HepG2 (cell line): Measurements from ENCODE around the gene ARMH2.

Experiments used
- BCL6 ChIP-seq: IDR thresholded peaks from 2 replicates; pipeline ENCODE4 v1.6.1; 2016; ENCODE audit warnings: missing genetic modification reagents, missing compliant biosample characterization
- HMG20A ChIP-seq: IDR thresholded peaks from 2 replicates; pipeline ENCODE4 v1.6.1; 2016; ENCODE audit warnings: borderline replicate concordance
- NBN ChIP-seq: fragments of 450-650 bp; conservative IDR thresholded peaks from 2 replicates; pipeline ENCODE4 v1.6.1; 2017
- SIN3A ChIP-seq: IDR thresholded peaks from 2 replicates; pipeline ENCODE4 v1.6.1; 2011; ENCODE audit warnings: low read depth, mild to moderate bottlenecking, control low read depth, low read length, borderline replicate concordance
- SP2 ChIP-seq: sonication (generic); formaldehyde crosslinking; IDR thresholded peaks from 2 replicates; pipeline ENCODE4 v1.5.1; 2020; ENCODE audit warnings: mild to moderate bottlenecking, missing genetic modification reagents
- TCF7L2 ChIP-seq: IDR thresholded peaks from 2 replicates; pipeline ENCODE4 v1.6.1; 2011; ENCODE audit warnings: mild to moderate bottlenecking, low read depth, low read length, moderate library complexity
- ZNF124 ChIP-seq: sonication (generic); formaldehyde crosslinking; IDR thresholded peaks from 2 replicates; pipeline ENCODE4 v1.4.0; 2020; ENCODE audit warnings: missing genetic modification reagents
- TF ChIP-seq, protein P1 (sequence below): conservative IDR thresholded peaks from 2 replicates; pipeline ENCODE4 v1.6.1; 2018; ENCODE audit warnings: missing genetic modification reagents
- TF ChIP-seq, protein P2 (sequence below): sonication (generic); formaldehyde crosslinking; IDR thresholded peaks from 2 replicates; pipeline ENCODE4 v1.4.0; 2020; ENCODE audit warnings: missing genetic modification reagents, mild to moderate bottlenecking, borderline replicate concordance
- TF ChIP-seq, protein P3 (sequence below): sonication (generic); formaldehyde crosslinking; IDR thresholded peaks from 2 replicates; pipeline ENCODE4 v1.5.0; 2020; ENCODE audit warnings: mild to moderate bottlenecking, missing genetic modification reagents, moderate library complexity
- TF ChIP-seq, protein P4 (sequence below): sonication (generic); formaldehyde crosslinking; conservative IDR thresholded peaks from 2 replicates; pipeline ENCODE4 v1.4.0; 2020; ENCODE audit warnings: missing genetic modification reagents
- TF ChIP-seq, protein P5 (sequence below), 2 experiments: sonication (generic) in 1 of 2; formaldehyde crosslinking in 1 of 2; IDR thresholded peaks; 2 replicates each; pipeline versions ENCODE4 v1.5.1 to v1.6.1; 2011 to 2020; ENCODE audit warnings: borderline replicate concordance in 1 of 2, low read depth in 1 of 2, low read length in 1 of 2, mild to moderate bottlenecking in 1 of 2, missing genetic modification reagents in 1 of 2, moderate library complexity in 1 of 2

DNA sequence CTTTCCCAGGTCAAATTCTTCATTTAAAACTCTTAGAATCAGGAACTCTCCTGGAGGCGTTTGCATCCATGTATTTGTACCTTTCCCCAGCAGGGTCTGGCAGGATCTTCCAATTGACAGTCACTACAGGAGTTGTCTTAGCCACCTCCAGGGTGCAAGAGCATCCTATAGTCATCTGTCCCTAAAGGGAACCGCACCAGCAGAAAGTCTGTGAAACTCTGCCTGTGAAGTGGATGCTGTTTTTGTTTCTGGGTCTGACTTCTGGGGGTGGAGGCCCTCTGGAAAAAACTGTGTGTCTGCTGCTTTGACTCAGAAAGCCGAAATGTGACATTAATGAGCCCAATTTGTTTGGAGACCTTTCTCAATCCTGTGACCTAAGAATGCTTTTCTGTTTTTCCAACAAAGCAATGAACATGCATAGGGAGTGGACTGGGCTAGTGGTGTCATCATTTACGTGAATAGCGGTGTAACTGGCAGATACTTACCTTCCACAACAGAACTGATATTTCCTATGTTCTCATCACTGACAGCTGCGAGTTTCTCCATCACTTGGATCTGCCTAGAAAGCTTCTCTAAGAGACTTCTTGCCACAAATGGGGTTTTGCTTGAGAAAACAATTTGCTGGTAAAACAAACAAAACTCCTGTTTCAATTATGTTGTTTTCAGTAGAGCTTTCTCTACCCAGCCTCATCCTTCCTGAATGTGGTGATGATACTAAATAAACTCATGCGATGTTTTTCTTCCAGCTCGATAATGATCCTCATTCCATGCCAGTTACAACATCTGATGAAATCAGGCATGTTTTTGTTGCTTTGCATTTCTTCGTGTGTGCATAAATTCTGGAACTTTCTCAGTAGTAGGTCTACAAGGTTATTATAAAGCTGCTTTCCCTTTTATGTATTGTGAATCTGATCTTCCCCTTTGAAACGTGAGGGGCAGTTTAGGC lies 33.3 kb upstream of the ARMH2 start:
- no peak for TF ChIP-seq HMG20A
- TF ChIP-seq TCF7L2, result no peak
- TF ChIP-seq, protein P1, sequence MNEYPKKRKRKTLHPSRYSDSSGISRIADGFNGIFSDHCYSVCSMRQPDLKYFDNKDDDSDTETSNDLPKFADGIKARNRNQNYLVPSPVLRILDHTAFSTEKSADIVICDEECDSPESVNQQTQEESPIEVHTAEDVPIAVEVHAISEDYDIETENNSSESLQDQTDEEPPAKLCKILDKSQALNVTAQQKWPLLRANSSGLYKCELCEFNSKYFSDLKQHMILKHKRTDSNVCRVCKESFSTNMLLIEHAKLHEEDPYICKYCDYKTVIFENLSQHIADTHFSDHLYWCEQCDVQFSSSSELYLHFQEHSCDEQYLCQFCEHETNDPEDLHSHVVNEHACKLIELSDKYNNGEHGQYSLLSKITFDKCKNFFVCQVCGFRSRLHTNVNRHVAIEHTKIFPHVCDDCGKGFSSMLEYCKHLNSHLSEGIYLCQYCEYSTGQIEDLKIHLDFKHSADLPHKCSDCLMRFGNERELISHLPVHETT (CRISPR knock-in tag), result no peak
- TF ChIP-seq, protein P2, sequence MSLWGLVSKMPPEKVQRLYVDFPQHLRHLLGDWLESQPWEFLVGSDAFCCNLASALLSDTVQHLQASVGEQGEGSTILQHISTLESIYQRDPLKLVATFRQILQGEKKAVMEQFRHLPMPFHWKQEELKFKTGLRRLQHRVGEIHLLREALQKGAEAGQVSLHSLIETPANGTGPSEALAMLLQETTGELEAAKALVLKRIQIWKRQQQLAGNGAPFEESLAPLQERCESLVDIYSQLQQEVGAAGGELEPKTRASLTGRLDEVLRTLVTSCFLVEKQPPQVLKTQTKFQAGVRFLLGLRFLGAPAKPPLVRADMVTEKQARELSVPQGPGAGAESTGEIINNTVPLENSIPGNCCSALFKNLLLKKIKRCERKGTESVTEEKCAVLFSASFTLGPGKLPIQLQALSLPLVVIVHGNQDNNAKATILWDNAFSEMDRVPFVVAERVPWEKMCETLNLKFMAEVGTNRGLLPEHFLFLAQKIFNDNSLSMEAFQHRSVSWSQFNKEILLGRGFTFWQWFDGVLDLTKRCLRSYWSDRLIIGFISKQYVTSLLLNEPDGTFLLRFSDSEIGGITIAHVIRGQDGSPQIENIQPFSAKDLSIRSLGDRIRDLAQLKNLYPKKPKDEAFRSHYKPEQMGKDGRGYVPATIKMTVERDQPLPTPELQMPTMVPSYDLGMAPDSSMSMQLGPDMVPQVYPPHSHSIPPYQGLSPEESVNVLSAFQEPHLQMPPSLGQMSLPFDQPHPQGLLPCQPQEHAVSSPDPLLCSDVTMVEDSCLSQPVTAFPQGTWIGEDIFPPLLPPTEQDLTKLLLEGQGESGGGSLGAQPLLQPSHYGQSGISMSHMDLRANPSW (CRISPR knock-in tag), result no peak
- no peak for TF ChIP-seq BCL6 (CRISPR knock-in tag)
- TF ChIP-seq, protein P3, sequence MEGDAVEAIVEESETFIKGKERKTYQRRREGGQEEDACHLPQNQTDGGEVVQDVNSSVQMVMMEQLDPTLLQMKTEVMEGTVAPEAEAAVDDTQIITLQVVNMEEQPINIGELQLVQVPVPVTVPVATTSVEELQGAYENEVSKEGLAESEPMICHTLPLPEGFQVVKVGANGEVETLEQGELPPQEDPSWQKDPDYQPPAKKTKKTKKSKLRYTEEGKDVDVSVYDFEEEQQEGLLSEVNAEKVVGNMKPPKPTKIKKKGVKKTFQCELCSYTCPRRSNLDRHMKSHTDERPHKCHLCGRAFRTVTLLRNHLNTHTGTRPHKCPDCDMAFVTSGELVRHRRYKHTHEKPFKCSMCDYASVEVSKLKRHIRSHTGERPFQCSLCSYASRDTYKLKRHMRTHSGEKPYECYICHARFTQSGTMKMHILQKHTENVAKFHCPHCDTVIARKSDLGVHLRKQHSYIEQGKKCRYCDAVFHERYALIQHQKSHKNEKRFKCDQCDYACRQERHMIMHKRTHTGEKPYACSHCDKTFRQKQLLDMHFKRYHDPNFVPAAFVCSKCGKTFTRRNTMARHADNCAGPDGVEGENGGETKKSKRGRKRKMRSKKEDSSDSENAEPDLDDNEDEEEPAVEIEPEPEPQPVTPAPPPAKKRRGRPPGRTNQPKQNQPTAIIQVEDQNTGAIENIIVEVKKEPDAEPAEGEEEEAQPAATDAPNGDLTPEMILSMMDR, result no peak
- TF ChIP-seq, protein P4, sequence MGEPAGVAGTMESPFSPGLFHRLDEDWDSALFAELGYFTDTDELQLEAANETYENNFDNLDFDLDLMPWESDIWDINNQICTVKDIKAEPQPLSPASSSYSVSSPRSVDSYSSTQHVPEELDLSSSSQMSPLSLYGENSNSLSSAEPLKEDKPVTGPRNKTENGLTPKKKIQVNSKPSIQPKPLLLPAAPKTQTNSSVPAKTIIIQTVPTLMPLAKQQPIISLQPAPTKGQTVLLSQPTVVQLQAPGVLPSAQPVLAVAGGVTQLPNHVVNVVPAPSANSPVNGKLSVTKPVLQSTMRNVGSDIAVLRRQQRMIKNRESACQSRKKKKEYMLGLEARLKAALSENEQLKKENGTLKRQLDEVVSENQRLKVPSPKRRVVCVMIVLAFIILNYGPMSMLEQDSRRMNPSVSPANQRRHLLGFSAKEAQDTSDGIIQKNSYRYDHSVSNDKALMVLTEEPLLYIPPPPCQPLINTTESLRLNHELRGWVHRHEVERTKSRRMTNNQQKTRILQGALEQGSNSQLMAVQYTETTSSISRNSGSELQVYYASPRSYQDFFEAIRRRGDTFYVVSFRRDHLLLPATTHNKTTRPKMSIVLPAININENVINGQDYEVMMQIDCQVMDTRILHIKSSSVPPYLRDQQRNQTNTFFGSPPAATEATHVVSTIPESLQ (CRISPR knock-in tag), result no peak
- TF ChIP-seq NBN, result no peak
- TF ChIP-seq ZNF124 (CRISPR knock-in tag), result no peak
- TF ChIP-seq, protein P5, sequence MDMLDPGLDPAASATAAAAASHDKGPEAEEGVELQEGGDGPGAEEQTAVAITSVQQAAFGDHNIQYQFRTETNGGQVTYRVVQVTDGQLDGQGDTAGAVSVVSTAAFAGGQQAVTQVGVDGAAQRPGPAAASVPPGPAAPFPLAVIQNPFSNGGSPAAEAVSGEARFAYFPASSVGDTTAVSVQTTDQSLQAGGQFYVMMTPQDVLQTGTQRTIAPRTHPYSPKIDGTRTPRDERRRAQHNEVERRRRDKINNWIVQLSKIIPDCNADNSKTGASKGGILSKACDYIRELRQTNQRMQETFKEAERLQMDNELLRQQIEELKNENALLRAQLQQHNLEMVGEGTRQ (IDR thresholded peaks at IDR 0.05; ENCODE audit: low read depth, low read length), result no peak
- TF ChIP-seq, protein P5 (CRISPR knock-in tag; IDR thresholded peaks at IDR 0.05; ENCODE audit: borderline replicate concordance), result no peak
- no peak for TF ChIP-seq SIN3A
- TF ChIP-seq SP2 (CRISPR knock-in tag), result no peak
